GM12878 (cell line): ENCODE data around the gene SNTA1. TPM values are rescaled to one million over a fixed set of nuclear protein-coding genes. Genes with fewer than 3 reads are reported as not detected.

Experiments
- ATAC-seq: fragments of 200-7000 bp; cut with Tn5 transposase; 3 replicates; pipeline ENCODE4 v1.9.1; 2020; ENCODE audit warnings: mild to moderate bottlenecking, moderate library complexity
- BruUV-seq: library from RNA; stranded (reverse); fragments of 400-500 nt; replicated peaks from 2 replicates; lab custom pipeline; 2021; lab: Mats Ljungman, UMichigan
- CTCF ChIA-PET: fragments of 300-600 bp; sonication (Branson Sonifier 250); formaldehyde crosslinking; extraction: SDS; loops from one replicate; lab custom pipeline; 2021; ENCODE audit warnings: inconsistent platforms; lab: Yijun Ruan, JAX
- POLR2A ChIA-PET: fragments of 350-600 bp; formaldehyde crosslinking; extraction: SDS; loops from one replicate; lab custom pipeline; 2021; ENCODE audit warnings: inconsistent platforms; lab: Charles Lee
- RAD21 ChIA-PET: fragments of 300-600 bp; sonication (Branson Sonifier 250); formaldehyde crosslinking; loops from one replicate; lab custom pipeline; 2023; ENCODE audit warnings: antibody characterized with exemption; ENCODE audit not compliant: unreplicated experiment; lab: Charles Lee
- SMC1A ChIA-PET: fragments of 300-600 bp; sonication (Branson Sonifier 250); formaldehyde crosslinking; loops from one replicate; lab custom pipeline; 2023; ENCODE audit not compliant: unreplicated experiment, uncharacterized antibody; lab: Charles Lee
- DNase-seq: peaks from one replicate; pipeline ENCODE4 v3.0.0-alpha.2; 2011; ENCODE audit warnings: low read depth, low spot score
- FAIRE-seq: peaks from 3 replicates; lab custom pipeline; 2011; peaks lifted over from hg19 to GRCh38; lab: Jason Lieb, UNC
- H2AFZ ChIP-seq: 2 replicates; pipeline ENCODE4 v1.6.0; 2011; ENCODE audit warnings: low read depth, low read length, control low read depth; ENCODE audit not compliant: control insufficient read depth
- H3K27ac ChIP-seq: 2 replicates; pipeline ENCODE4 v1.5.1; 2011; ENCODE audit warnings: control low read depth; ENCODE audit not compliant: control insufficient read depth, insufficient read depth
- H3K27me3 ChIP-seq, 2 experiments: replicated peaks in 1 of 2; 2 replicates each; pipeline versions ENCODE4 v1.6.0 to v1.6.1; 2011; ENCODE audit warnings: low read length in 1 of 2; ENCODE audit not compliant: control insufficient read depth in 2 of 2, insufficient read depth in 2 of 2
- H3K36me3 ChIP-seq, 2 experiments: 2 replicates each; pipeline ENCODE4 v1.5.1; 2011; ENCODE audit warnings: low read length in 1 of 2; ENCODE audit not compliant: control insufficient read depth in 2 of 2, insufficient read depth in 2 of 2
- H3K4me1 ChIP-seq: 2 replicates; pipeline ENCODE4 v1.6.1; 2011; ENCODE audit warnings: mild to moderate bottlenecking, low read length, moderate library complexity, mixed read lengths; ENCODE audit not compliant: control insufficient read depth, insufficient read depth
- H3K4me2 ChIP-seq: 2 replicates; pipeline ENCODE4 v1.6.0; 2011; ENCODE audit warnings: control low read depth; ENCODE audit not compliant: control insufficient read depth, insufficient read depth
- H3K4me3 ChIP-seq: fragments of 200-600 bp; sonication (generic); 2 replicates; pipeline ENCODE4 v1.5.1; 2016
- H3K79me2 ChIP-seq: 2 replicates; pipeline ENCODE4 v1.6.0; 2011; ENCODE audit warnings: low read length; ENCODE audit not compliant: control insufficient read depth, insufficient read depth
- H3K9ac ChIP-seq: 2 replicates; pipeline ENCODE4 v1.8.0; 2011; ENCODE audit warnings: low read length, control low read depth, mixed read lengths; ENCODE audit not compliant: control insufficient read depth, insufficient read depth
- H3K9me3 ChIP-seq: replicated peaks from 3 replicates; pipeline ENCODE4 v1.5.1; 2011; ENCODE audit warnings: mild to moderate bottlenecking, low read length; ENCODE audit not compliant: control insufficient read depth, insufficient read depth
- H4K20me1 ChIP-seq: 2 replicates; pipeline ENCODE4 v1.6.0; 2011; ENCODE audit not compliant: control insufficient read depth, insufficient read depth
- JUNB ChIP-seq: IDR thresholded peaks from 2 replicates; pipeline ENCODE4 v1.6.1; 2016; ENCODE audit warnings: antibody characterized with exemption, mild to moderate bottlenecking
- NFXL1 ChIP-seq: fragments of 450-650 bp; IDR thresholded peaks from 2 replicates; pipeline ENCODE4 v1.6.1; 2017; ENCODE audit warnings: antibody characterized with exemption, mild to moderate bottlenecking, borderline replicate concordance
- YBX1 ChIP-seq: fragments of 450-650 bp; IDR thresholded peaks from 2 replicates; pipeline ENCODE4 v1.6.1; 2016; ENCODE audit warnings: antibody characterized with exemption
- WGBS: methylation state at CpG from one replicate; pipeline ENCODE4 v1.1.6; 2016; ENCODE audit warnings: low lambda C conversion rate; ENCODE audit not compliant: insufficient replicate concordance, insufficient coverage; ENCODE audit errors: missing lambda C conversion rate; 5-methylcytosine and 5-hydroxymethylcytosine counted together
- in situ Hi-C: fragments of 300-500 bp; cut with MboI; formaldehyde crosslinking; loops from 9 replicates; pipeline ENCODE4 v1.14.3; 2018; ENCODE audit warnings: mixed read lengths
- intact Hi-C: fragments of 100-400 bp; cut with micrococcal nuclease; formaldehyde crosslinking; loops from one replicate; pipeline ENCODE4 v1.14.2; 2022; ENCODE audit not compliant: unreplicated experiment
- polyA plus RNA-seq, 11 experiments: library from polyadenylated mRNA; depleted of rRNA in 4 of 11; unstranded in 6 of 11; stranded (reverse) in 5 of 11; fragments of >200 nt; fragmentation: Nextera tagmentation in 4 of 11; fragmentation: Illumina TruSeq in 1 of 11; extraction: Ambion mirVana in 4 of 11; extraction: Trizol in 1 of 11; gene quantifications; 1 replicate in 1 of 11; 2 replicates in 10 of 11; pipeline versions ENCODE4 v1.2.1 to v1.2.3, GENCODE V29; 2011 to 2016; ENCODE audit warnings: inconsistent platforms in 2 of 11, missing spikeins in 2 of 11, low read depth in 1 of 11
- total RNA-seq, 4 experiments: library from RNA; depleted of rRNA in 3 of 4; stranded (reverse); fragments of >200 nt in 3 of 4; fragmentation: Illumina TruSeq in 1 of 4; extraction: Trizol in 1 of 4; gene quantifications; 2 replicates each; pipeline versions ENCODE4 v1.2.1 to v1.2.3, GENCODE V29; 2013 to 2021
- TF ChIP-seq, protein P1 (sequence below): fragments of 450-650 bp; IDR thresholded peaks from 2 replicates; pipeline ENCODE4 v1.6.1; 2017; ENCODE audit warnings: mild to moderate bottlenecking, moderate library complexity
- TF ChIP-seq, protein P2 (sequence below): IDR thresholded peaks from 2 replicates; pipeline ENCODE4 v1.6.1; 2012; ENCODE audit warnings: low read depth, low read length, improper control_type of control experiment

Gene SNTA1
- total and polyA plus RNA-seq, 10 of the 15 experiments (the other 5 are each of a cell fraction or from before 2014, with no cell fraction given): 0.26 to 5.1 (median 1.8) TPM

DNA sequence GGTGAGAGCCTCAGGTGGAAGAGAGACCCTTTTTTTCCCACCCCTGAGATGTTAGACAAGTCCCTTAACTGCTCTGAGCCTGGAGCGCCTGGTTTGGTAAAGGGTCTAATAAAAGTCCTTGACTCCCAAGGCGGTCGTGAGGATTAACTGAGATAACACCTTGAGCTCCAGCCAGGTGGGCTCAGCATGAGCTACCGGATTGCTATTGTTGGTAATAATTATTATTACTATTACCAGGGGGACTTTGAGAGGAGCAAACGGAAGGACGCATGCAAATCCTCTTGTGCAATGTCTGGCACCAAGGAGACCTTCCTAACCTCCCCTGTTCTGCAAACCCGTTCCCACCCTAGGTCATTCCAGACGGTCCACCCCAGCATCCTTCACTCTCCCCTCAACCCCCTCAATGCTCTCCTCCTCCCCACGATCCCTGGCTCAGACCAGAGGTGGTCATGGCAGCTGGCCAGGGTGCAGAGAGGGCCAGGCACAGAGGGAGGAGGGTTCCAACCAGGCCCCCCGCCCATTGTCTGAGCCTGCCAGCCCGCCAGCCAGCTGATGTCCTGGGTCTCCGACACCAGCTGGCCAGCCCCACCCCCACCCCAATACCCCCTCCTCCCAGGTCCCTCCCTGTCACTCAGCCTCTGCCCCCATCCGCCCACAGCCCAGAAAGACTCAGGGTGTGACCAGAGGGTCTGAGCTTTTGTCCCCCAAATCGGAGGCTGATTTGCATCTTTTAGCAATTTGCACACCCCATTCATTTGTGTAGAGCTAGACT is 32.0 kb upstream of the SNTA1 start:
- H2AFZ ChIP-seq: no peak overlapping the region
- H3K79me2 ChIP-seq: no peaks in the 10 kb centered on the region
- SMC1A ChIA-PET: no interaction called here
- no peak overlapping the region for H3K27ac ChIP-seq
- no peak overlapping the region for H3K9ac ChIP-seq
- BruUV-seq: no TSS peak
- H3K36me3 ChIP-seq: no peaks in the 10 kb centered on the region
- no peaks in the 10 kb centered on the region for H4K20me1 ChIP-seq
- intact Hi-C loops: no loop called here
- no peak for DNase-seq
- CTCF ChIA-PET: interaction anchor here (1.2 to 1.4 kb wide), 2 partner anchors 9 to 18 kb away, joined by 3 to 5 read pairs; no protein-coding TSS in a partner anchor
- H3K4me3 ChIP-seq: no peak overlapping the region
- no peaks in the 10 kb centered on the region for H3K27me3 ChIP-seq
- no peak for FAIRE-seq
- no peaks in the 10 kb centered on the region for H3K9me3 ChIP-seq
- 32% methylated on average over 13 of the region's 14 CpGs for WGBS
- in situ Hi-C loops: no loop called here
- no peak for TF ChIP-seq JUNB
- TF ChIP-seq NFXL1: no peak
- TF ChIP-seq, protein P1, sequence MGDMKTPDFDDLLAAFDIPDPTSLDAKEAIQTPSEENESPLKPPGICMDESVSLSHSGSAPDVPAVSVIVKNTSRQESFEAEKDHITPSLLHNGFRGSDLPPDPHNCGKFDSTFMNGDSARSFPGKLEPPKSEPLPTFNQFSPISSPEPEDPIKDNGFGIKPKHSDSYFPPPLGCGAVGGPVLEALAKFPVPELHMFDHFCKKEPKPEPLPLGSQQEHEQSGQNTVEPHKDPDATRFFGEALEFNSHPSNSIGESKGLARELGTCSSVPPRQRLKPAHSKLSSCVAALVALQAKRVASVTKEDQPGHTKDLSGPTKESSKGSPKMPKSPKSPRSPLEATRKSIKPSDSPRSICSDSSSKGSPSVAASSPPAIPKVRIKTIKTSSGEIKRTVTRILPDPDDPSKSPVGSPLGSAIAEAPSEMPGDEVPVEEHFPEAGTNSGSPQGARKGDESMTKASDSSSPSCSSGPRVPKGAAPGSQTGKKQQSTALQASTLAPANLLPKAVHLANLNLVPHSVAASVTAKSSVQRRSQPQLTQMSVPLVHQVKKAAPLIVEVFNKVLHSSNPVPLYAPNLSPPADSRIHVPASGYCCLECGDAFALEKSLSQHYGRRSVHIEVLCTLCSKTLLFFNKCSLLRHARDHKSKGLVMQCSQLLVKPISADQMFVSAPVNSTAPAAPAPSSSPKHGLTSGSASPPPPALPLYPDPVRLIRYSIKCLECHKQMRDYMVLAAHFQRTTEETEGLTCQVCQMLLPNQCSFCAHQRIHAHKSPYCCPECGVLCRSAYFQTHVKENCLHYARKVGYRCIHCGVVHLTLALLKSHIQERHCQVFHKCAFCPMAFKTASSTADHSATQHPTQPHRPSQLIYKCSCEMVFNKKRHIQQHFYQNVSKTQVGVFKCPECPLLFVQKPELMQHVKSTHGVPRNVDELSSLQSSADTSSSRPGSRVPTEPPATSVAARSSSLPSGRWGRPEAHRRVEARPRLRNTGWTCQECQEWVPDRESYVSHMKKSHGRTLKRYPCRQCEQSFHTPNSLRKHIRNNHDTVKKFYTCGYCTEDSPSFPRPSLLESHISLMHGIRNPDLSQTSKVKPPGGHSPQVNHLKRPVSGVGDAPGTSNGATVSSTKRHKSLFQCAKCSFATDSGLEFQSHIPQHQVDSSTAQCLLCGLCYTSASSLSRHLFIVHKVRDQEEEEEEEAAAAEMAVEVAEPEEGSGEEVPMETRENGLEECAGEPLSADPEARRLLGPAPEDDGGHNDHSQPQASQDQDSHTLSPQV: no peak
- no peak for TF ChIP-seq YBX1
- TF ChIP-seq, protein P2, sequence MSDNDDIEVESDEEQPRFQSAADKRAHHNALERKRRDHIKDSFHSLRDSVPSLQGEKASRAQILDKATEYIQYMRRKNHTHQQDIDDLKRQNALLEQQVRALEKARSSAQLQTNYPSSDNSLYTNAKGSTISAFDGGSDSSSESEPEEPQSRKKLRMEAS: no peak
- TF ChIP-seq, all 136 proteins: peak for 0
- no peak for ATAC-seq
- POLR2A ChIA-PET: interaction anchor here (0.6 kb wide), 1 partner anchor 64 kb away, joined by 3 read pairs; no protein-coding TSS in a partner anchor
- RAD21 ChIA-PET: interaction anchor here (0.7 kb wide), 1 partner anchor 1742 kb away, joined by 4 read pairs; no protein-coding TSS in a partner anchor
- Histone ChIP-seq H3K4me1 (no peaks in the 10 kb centered on the region), H3K4me2 (no peak overlapping the region)
